Caco-2 (cell line): ENCODE results near the gene ADPRS. TPM values are rescaled to one million over a fixed set of nuclear protein-coding genes. Genes with fewer than 3 reads are reported as not detected.

Experiments
- BruUV-seq: library from RNA; stranded (reverse); fragments of 400-500 nt; replicated peaks from 2 replicates; lab custom pipeline; 2021; lab: Mats Ljungman, UMichigan
- CTCF ChIA-PET: fragments of 300-600 bp; sonication (Branson Sonifier 250); formaldehyde crosslinking; loops from one replicate; lab custom pipeline; 2022; ENCODE audit warnings: antibody characterized with exemption; lab: Charles Lee
- POLR2A ChIA-PET: fragments of 300-600 bp; sonication (Branson Sonifier 250); formaldehyde crosslinking; loops from one replicate; lab custom pipeline; 2022; ENCODE audit warnings: antibody characterized with exemption; lab: Charles Lee
- DNase-seq, 2 experiments: peaks; one replicate each; pipeline versions ENCODE4 v3.0.0 to v3.0.0-alpha.2; 2020 to 2022
- H3K27me3 ChIP-seq: replicated peaks from 2 replicates; pipeline ENCODE4 v1.6.0; 2011; ENCODE audit warnings: low read length; ENCODE audit not compliant: control insufficient read depth, insufficient read depth
- H3K36me3 ChIP-seq: 2 replicates; pipeline ENCODE4 v1.5.1; 2011; ENCODE audit warnings: low read length; ENCODE audit not compliant: control insufficient read depth, insufficient read depth
- H3K4me1 ChIP-seq: fragments of 250-450 bp; sonication (Bioruptor Pico); 2 replicates; pipeline ENCODE4 v1.5.1; 2020; ENCODE audit warnings: mild to moderate bottlenecking
- H3K4me3 ChIP-seq: 2 replicates; pipeline ENCODE4 v1.5.1; 2011; ENCODE audit warnings: low read depth, mild to moderate bottlenecking, control low read depth, low read length
- H3K9me3 ChIP-seq: fragments of 250-450 bp; sonication (Bioruptor Pico); 2 replicates; pipeline ENCODE4 v1.5.1; 2020; ENCODE audit warnings: mild to moderate bottlenecking, moderate library complexity
- H3K27ac Mint-ChIP-seq: one replicate; pipeline ENCODE4 v1.8.0; 2022; ENCODE audit warnings: mixed read lengths; ENCODE audit not compliant: unreplicated experiment
- H3K27me3 Mint-ChIP-seq: one replicate; pipeline ENCODE4 v1.8.0; 2022; ENCODE audit warnings: mixed read lengths; ENCODE audit not compliant: insufficient read depth, unreplicated experiment
- H3K36me3 Mint-ChIP-seq: one replicate; pipeline ENCODE4 v1.8.0; 2022; ENCODE audit warnings: mild to moderate bottlenecking, mixed read lengths; ENCODE audit not compliant: insufficient read depth, unreplicated experiment
- H3K4me1 Mint-ChIP-seq: one replicate; pipeline ENCODE4 v1.8.0; 2022; ENCODE audit warnings: low read depth, mixed read lengths; ENCODE audit not compliant: unreplicated experiment
- H3K4me3 Mint-ChIP-seq: one replicate; pipeline ENCODE4 v1.8.0; 2022; ENCODE audit warnings: mild to moderate bottlenecking, moderate library complexity, mixed read lengths; ENCODE audit not compliant: unreplicated experiment
- H3K9me3 Mint-ChIP-seq: one replicate; pipeline ENCODE4 v1.8.0; 2022; ENCODE audit warnings: mixed read lengths; ENCODE audit not compliant: unreplicated experiment
- intact Hi-C: fragments of 100-400 bp; cut with micrococcal nuclease; formaldehyde crosslinking; loops from one replicate; pipeline ENCODE4 v1.10.0; 2022; ENCODE audit not compliant: unreplicated experiment
- total RNA-seq: library from RNA; stranded (reverse); gene quantifications from 2 replicates; pipeline ENCODE4 v1.2.3, GENCODE V29; 2022
- TF ChIP-seq, protein P1 (sequence below), 2 experiments: fragments of 200-600 bp in 1 of 2; IDR thresholded peaks; 1 replicate in 1 of 2; 2 replicates in 1 of 2; pipeline versions ENCODE4 v1.5.1 to v1.8.0; 2011 to 2022; ENCODE audit warnings: antibody characterized with exemption in 1 of 2, control low read depth in 1 of 2, inconsistent platforms in 1 of 2, low read depth in 1 of 2, low read length in 1 of 2, mild to moderate bottlenecking in 1 of 2, moderate library complexity in 1 of 2; ENCODE audit not compliant: insufficient read depth in 1 of 2, severe bottlenecking in 1 of 2, unreplicated experiment in 1 of 2

The ADPRS gene
- total RNA-seq, 1 experiment from 2014 or later: 19.3 TPM

DNA sequence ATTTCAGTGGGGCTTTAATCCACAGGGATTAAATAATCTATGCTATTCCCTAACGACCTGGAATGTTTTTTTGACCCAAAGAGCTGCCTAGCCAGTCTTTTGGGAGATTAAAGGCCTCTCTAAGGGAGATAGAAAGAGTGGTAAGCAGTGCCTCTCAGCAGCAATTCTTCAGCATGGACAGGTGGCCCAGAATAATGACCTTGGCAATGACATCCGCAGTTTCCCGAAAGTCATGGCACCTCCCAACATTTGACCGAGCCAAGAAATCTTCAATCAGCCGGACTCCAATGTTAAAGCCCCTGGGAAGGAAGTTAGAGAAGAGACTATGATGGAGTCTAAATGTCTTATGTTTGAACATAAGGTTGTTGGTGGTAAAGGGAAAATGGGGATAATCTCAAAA lies 50.8 kb downstream of the ADPRS start:
- no peaks in the 10 kb centered on the region for H3K36me3 ChIP-seq
- TF ChIP-seq, protein P1, sequence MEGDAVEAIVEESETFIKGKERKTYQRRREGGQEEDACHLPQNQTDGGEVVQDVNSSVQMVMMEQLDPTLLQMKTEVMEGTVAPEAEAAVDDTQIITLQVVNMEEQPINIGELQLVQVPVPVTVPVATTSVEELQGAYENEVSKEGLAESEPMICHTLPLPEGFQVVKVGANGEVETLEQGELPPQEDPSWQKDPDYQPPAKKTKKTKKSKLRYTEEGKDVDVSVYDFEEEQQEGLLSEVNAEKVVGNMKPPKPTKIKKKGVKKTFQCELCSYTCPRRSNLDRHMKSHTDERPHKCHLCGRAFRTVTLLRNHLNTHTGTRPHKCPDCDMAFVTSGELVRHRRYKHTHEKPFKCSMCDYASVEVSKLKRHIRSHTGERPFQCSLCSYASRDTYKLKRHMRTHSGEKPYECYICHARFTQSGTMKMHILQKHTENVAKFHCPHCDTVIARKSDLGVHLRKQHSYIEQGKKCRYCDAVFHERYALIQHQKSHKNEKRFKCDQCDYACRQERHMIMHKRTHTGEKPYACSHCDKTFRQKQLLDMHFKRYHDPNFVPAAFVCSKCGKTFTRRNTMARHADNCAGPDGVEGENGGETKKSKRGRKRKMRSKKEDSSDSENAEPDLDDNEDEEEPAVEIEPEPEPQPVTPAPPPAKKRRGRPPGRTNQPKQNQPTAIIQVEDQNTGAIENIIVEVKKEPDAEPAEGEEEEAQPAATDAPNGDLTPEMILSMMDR (IDR thresholded peaks at IDR 0.05; ENCODE audit: insufficient read depth in 1 of 2, low read depth in 1 of 2, low read length in 1 of 2, severe bottlenecking in 1 of 2, unreplicated experiment in 1 of 2): no peak
- H3K4me3 ChIP-seq: no peak overlapping the region
- no peaks in the 10 kb centered on the region for H3K4me1 ChIP-seq
- no peaks in the 10 kb centered on the region for H3K4me1 Mint-ChIP-seq
- H3K9me3 Mint-ChIP-seq: no peaks in the 10 kb centered on the region
- no TSS peak for BruUV-seq
- intact Hi-C loops: no loop called here
- DNase-seq: no peak
- H3K27me3 Mint-ChIP-seq: no peaks in the 10 kb centered on the region
- ChIA-PET POLR2A (no interaction called here), CTCF (no interaction called here)
- peaks cover 19% of the 10 kb centered on the region for H3K36me3 Mint-ChIP-seq
- no peak overlapping the region for H3K4me3 Mint-ChIP-seq
- H3K27ac Mint-ChIP-seq: no peak overlapping the region
- H3K27me3 ChIP-seq: no peaks in the 10 kb centered on the region
- no peaks in the 10 kb centered on the region for H3K9me3 ChIP-seq

DNA sequence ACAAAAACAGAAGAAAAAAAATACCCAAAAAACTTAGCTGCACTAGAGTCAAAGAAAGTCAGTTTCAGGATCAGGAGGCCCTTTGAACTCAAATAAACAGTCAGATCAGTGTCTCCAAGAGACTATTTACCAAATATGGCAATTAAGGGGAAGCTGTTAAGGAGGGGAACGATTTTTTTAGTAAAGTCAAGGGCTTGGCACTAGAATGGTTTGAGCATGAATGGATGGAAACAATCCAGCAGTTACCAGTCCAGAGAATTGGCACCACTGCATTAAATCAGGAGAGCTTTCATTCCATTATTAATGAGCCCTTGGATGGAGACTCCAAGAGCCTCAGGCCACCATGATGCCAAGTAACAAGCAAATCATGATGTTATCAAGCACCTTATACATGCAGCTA lies 53.4 kb downstream of the ADPRS start:
- CTCF ChIA-PET: interaction anchor here (0.6 kb wide), 1 partner anchor 286 kb away, joined by 5 read pairs; no protein-coding TSS in a partner anchor
- Mint-ChIP-seq H3K9me3 (no peaks in the 10 kb centered on the region), H3K27ac (no peak overlapping the region)

DNA sequence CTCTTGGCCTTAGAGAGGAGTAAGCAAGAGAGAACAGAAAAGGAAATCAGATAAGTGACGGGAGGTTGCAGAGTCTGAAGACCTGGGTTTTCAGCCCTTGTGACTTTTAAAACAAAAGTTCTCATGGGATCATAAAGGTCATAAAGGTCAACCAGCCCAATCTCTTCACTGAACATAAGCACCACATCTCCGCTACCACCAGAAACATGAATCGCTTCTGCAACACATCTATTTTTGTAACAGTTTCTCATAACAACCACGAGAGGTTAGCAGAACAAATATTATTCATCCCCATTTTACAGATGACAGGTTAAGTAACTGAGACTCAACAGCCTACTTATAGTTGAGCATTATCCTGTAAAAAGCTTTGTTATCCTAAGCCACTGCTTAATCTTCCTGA lies 54.7 kb downstream of the ADPRS start:
- Mint-ChIP-seq H3K4me1 (no peaks in the 10 kb centered on the region), H3K27me3 (no peaks in the 10 kb centered on the region), H3K27ac (no peak overlapping the region), H3K9me3 (no peaks in the 10 kb centered on the region), H3K36me3 (peaks cover 20% of the 10 kb centered on the region), H3K4me3 (no peak overlapping the region)
- H3K9me3 ChIP-seq: no peaks in the 10 kb centered on the region
- CTCF ChIA-PET: no interaction called here
- H3K27me3 ChIP-seq: no peaks in the 10 kb centered on the region
- no peaks in the 10 kb centered on the region for H3K4me1 ChIP-seq
- no TSS peak for BruUV-seq
- intact Hi-C loops: no loop called here
- H3K36me3 ChIP-seq: no peaks in the 10 kb centered on the region
- DNase-seq: no peak
- TF ChIP-seq, protein P1 (IDR thresholded peaks at IDR 0.05; ENCODE audit: insufficient read depth in 1 of 2, low read depth in 1 of 2, low read length in 1 of 2, severe bottlenecking in 1 of 2, unreplicated experiment in 1 of 2): no peak
- POLR2A ChIA-PET: no interaction called here
- no peak overlapping the region for H3K4me3 ChIP-seq

More for the DNA sequence above, 53.4 kb downstream of the ADPRS start:
- Histone ChIP-seq H3K36me3 (no peaks in the 10 kb centered on the region), H3K4me1 (no peaks in the 10 kb centered on the region), H3K27me3 (no peaks in the 10 kb centered on the region), H3K9me3 (no peaks in the 10 kb centered on the region), H3K4me3 (no peak overlapping the region)
- TF ChIP-seq, protein P1 (IDR thresholded peaks at IDR 0.05; ENCODE audit: insufficient read depth in 1 of 2, low read depth in 1 of 2, low read length in 1 of 2, severe bottlenecking in 1 of 2, unreplicated experiment in 1 of 2): no peak
- Mint-ChIP-seq H3K4me3 (no peak overlapping the region), H3K27me3 (no peaks in the 10 kb centered on the region), H3K36me3 (peaks cover 19% of the 10 kb centered on the region), H3K4me1 (no peaks in the 10 kb centered on the region)
- POLR2A ChIA-PET: no interaction called here
- no TSS peak for BruUV-seq
- intact Hi-C loops: no loop called here
- DNase-seq: no peak

Other genes starting within 250 kb of the ADPRS start
- 28.9 and 29.8 TPM in 2 replicates for gene AGO1, start 205.7 kb upstream of the ADPRS start, total RNA-seq
- 18.1 and 19.7 TPM in 2 replicates for gene AGO3, start 157.8 kb upstream of the ADPRS start, total RNA-seq
- not detected in 2 replicates for gene TEKT2, start 4.8 kb upstream of the ADPRS start, total RNA-seq
- 0.07 and 0.18 TPM in 2 replicates for gene COL8A2, start 36.3 kb downstream of the ADPRS start, total RNA-seq
- 35.4 and 37.9 TPM in 2 replicates for gene TRAPPC3, start 60.6 kb downstream of the ADPRS start, total RNA-seq
- gene MAP7D1, start 67.3 kb downstream of the ADPRS start, total RNA-seq: 33.7 and 37.7 TPM in 2 replicates
- 86.8 and 89.1 TPM in 2 replicates for gene THRAP3, start 135.6 kb downstream of the ADPRS start, total RNA-seq
- gene SH3D21, start 217.5 kb downstream of the ADPRS start, total RNA-seq: 12.1 and 12.4 TPM in 2 replicates
- 4.1 and 5.5 TPM in 2 replicates for gene EVA1B, start 234.8 kb downstream of the ADPRS start, total RNA-seq